OCI-LY7 (cell line): ENCODE data around the gene APOE. TPM values are rescaled to one million over a fixed set of nuclear protein-coding genes. Genes with fewer than 3 reads are reported as not detected.

Experiments used
- BruUV-seq: library from RNA; stranded (reverse); fragments of 400-500 nt; replicated peaks from 2 replicates; lab custom pipeline; 2021; lab: Mats Ljungman, UMichigan
- CTCF ChIA-PET: fragments of 300-600 bp; sonication (Branson Sonifier 250); formaldehyde crosslinking; loops from one replicate; lab custom pipeline; 2022; ENCODE audit warnings: antibody characterized with exemption; ENCODE audit not compliant: unreplicated experiment; lab: Charles Lee
- POLR2A ChIA-PET: fragments of 300-600 bp; sonication (Branson Sonifier 250); formaldehyde crosslinking; loops from one replicate; lab custom pipeline; 2022; ENCODE audit warnings: antibody characterized with exemption; lab: Charles Lee
- DNase-seq: peaks from one replicate; pipeline ENCODE4 v3.0.0-alpha.2; 2015; ENCODE audit warnings: low spot score
- H2AFZ ChIP-seq: fragments of 200-600 bp; sonication (generic), shearing (Covaris generic); 2 replicates; pipeline ENCODE4 v1.6.1; 2014; ENCODE audit warnings: mild to moderate bottlenecking, antibody characterized with exemption, low read length, moderate library complexity
- H3K27ac ChIP-seq: fragments of 200-600 bp; sonication (generic); 2 replicates; pipeline ENCODE4 v1.5.1; 2014; ENCODE audit warnings: mixed run types, low read depth, mild to moderate bottlenecking, moderate library complexity, low read length, inconsistent platforms; ENCODE audit not compliant: poor library complexity, severe bottlenecking
- H3K36me3 ChIP-seq: fragments of 200-600 bp; sonication (generic); 2 replicates; pipeline ENCODE4 v1.6.1; 2014; ENCODE audit warnings: mild to moderate bottlenecking, antibody characterized with exemption, low read length, moderate library complexity, mixed read lengths; ENCODE audit not compliant: insufficient read depth
- H3K4me1 ChIP-seq: fragments of 200-600 bp; sonication (generic); 2 replicates; pipeline ENCODE4 v1.5.1; 2014; ENCODE audit warnings: mild to moderate bottlenecking, low read length; ENCODE audit not compliant: insufficient read depth, poor library complexity, severe bottlenecking
- H3K4me2 ChIP-seq: fragments of 200-600 bp; sonication (generic); 2 replicates; pipeline ENCODE4 v1.6.1; 2014; ENCODE audit warnings: mild to moderate bottlenecking, low read length
- H3K4me3 ChIP-seq: fragments of 200-600 bp; sonication (generic); 2 replicates; pipeline ENCODE4 v1.5.1; 2014; ENCODE audit warnings: mild to moderate bottlenecking, low read depth, low read length; ENCODE audit not compliant: poor library complexity, severe bottlenecking
- H3K79me2 ChIP-seq: fragments of 200-600 bp; sonication (generic); 2 replicates; pipeline ENCODE4 v1.6.1; 2016; ENCODE audit warnings: low read depth, mild to moderate bottlenecking, low read length, moderate library complexity, mixed read lengths; ENCODE audit not compliant: insufficient read depth
- H3K9me2 ChIP-seq: fragments of 200-600 bp; sonication (generic); 2 replicates; pipeline ENCODE4 v1.6.1; 2016; ENCODE audit warnings: mild to moderate bottlenecking, low read length, mixed read lengths; ENCODE audit not compliant: insufficient read depth
- H3K9me3 ChIP-seq: fragments of 200-600 bp; sonication (generic); 2 replicates; pipeline ENCODE4 v1.6.1; 2014; ENCODE audit warnings: mild to moderate bottlenecking, mixed run types, low read length, mixed read lengths
- H4K20me1 ChIP-seq: fragments of 200-600 bp; sonication (generic); 2 replicates; pipeline ENCODE4 v1.6.1; 2014; ENCODE audit warnings: mild to moderate bottlenecking, antibody characterized with exemption, low read length, moderate library complexity, mixed read lengths; ENCODE audit not compliant: insufficient read depth
- EZH2phosphoT487 ChIP-seq: fragments of 200-600 bp; sonication (generic); IDR thresholded peaks from 2 replicates; pipeline ENCODE4 v1.6.1; 2018; ENCODE audit warnings: low read depth, borderline replicate concordance, mild to moderate bottlenecking, mixed run types, antibody characterized with exemption, low read length, moderate library complexity, mixed read lengths
- intact Hi-C: fragments of 100-400 bp; cut with micrococcal nuclease; formaldehyde crosslinking; loops from one replicate; pipeline ENCODE4 v1.10.0; 2022; ENCODE audit not compliant: unreplicated experiment
- total RNA-seq, 2 experiments: library from RNA; depleted of rRNA in 1 of 2; stranded (reverse); fragments of >200 nt in 1 of 2; shearing (Covaris generic) in 1 of 2; gene quantifications; 2 replicates each; pipeline ENCODE4 v1.2.3, GENCODE V29; 2014 to 2022
- TF ChIP-seq, protein P1 (sequence below): fragments of 200-600 bp; sonication (generic); conservative IDR thresholded peaks from 2 replicates; pipeline ENCODE4 v1.5.1; 2014; ENCODE audit warnings: mild to moderate bottlenecking, antibody characterized with exemption, low read length, moderate library complexity, mixed read lengths

The APOE gene
- total RNA-seq, 2 experiments from 2014 or later = 1.8 to 2.1 TPM

DNA sequence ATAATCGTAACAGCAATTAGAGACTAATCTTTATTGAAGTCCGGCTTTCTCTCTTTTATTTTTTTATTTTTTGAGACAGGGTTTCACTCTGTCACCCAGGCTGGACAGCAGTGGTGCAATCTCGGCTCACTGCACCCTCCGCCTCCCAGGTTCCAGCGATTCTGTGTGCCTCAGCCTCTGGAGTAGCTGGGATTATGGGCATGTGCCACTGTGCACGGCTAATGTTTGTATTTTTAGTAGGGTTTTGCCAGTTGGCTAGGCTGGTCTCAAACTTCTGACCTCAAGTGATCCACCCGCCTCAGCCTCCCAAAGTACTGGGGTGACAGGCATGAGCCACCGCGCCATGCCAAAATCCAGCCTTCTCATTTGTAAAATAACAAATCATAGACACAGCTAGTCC lies 44.0 kb downstream of the APOE start:
- CTCF ChIA-PET = no interaction called here
- TF ChIP-seq, protein P1, sequence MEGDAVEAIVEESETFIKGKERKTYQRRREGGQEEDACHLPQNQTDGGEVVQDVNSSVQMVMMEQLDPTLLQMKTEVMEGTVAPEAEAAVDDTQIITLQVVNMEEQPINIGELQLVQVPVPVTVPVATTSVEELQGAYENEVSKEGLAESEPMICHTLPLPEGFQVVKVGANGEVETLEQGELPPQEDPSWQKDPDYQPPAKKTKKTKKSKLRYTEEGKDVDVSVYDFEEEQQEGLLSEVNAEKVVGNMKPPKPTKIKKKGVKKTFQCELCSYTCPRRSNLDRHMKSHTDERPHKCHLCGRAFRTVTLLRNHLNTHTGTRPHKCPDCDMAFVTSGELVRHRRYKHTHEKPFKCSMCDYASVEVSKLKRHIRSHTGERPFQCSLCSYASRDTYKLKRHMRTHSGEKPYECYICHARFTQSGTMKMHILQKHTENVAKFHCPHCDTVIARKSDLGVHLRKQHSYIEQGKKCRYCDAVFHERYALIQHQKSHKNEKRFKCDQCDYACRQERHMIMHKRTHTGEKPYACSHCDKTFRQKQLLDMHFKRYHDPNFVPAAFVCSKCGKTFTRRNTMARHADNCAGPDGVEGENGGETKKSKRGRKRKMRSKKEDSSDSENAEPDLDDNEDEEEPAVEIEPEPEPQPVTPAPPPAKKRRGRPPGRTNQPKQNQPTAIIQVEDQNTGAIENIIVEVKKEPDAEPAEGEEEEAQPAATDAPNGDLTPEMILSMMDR = no peak
- Histone ChIP-seq H3K27ac (peak overlapping the region; percentile 24), H2AFZ (peak overlapping the region; percentile 50; the same call in 1 of the 2 replicates), H3K4me3 (no peak overlapping the region), H3K36me3 (no peaks in the 10 kb centered on the region), H3K4me2 (peak overlapping the region; percentile 49), H3K4me1 (peaks cover 33% of the 10 kb centered on the region), H4K20me1 (no peaks in the 10 kb centered on the region), H3K9me2 (no peaks in the 10 kb centered on the region), H3K79me2 (peaks cover 4% of the 10 kb centered on the region; the same call in 1 of the 2 replicates), H3K9me3 (no peaks in the 10 kb centered on the region)
- no peak for DNase-seq
- intact Hi-C loops = no loop called here
- POLR2A ChIA-PET = no interaction called here
- no TSS peak for BruUV-seq

DNA sequence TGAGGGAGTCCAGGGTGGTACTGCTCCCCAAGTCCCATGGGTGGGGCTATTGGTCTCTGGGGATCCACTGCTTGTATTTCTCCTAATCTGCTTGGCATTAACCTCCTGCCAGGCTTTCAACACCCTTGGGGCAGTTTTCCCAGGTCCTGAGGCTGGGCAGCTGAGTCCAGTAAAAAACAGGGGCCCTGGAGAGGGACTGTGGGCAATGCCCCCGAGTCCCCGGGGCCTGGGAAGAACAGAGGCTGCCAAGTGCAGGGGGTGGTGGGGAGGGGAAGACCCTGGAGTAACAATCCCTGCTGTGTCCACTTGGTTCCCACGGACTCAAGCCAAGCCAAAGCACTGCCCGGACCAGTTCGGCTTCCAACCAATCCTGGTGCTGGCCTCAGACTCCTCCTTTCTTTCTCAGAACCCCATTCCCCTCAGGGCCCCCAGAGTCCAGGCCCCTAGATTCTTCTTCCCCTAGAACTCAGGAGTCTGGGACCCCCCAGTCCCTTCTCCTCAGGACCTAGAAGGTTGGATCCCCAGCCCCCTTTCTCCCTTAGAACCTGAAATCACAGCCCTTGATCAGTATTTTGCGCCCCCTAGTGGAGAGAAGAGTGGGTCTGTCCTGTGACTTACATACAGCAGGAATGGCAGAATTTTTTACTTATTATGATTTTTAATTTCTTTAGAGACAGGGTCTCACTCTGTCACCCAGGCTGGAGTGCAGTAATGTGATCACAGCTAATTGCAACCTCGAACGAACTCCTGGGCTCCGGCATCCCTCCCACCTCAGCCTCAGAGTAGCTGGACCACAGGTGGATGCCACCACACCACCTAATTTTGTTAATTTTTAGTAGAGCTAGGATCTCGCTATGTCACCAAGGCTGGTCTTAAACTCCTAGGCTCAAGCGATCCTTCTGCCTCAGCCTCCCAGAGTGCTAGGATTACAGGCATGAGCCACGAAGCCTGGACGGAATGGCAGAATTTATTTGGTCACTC lies 45.9 kb downstream of the APOE start:
- Histone ChIP-seq H3K79me2 (peaks cover 21% of the 10 kb centered on the region), H3K4me2 (no peak overlapping the region), H3K4me1 (peaks cover 33% of the 10 kb centered on the region), H2AFZ (no peak overlapping the region), H4K20me1 (no peaks in the 10 kb centered on the region), H3K9me2 (no peaks in the 10 kb centered on the region), H3K4me3 (no peak overlapping the region), H3K27ac (no peak overlapping the region), H3K9me3 (no peaks in the 10 kb centered on the region), H3K36me3 (no peaks in the 10 kb centered on the region)
- no TSS peak for BruUV-seq
- TF ChIP-seq, protein P1 = peak; percentile 98
- no peak for TF ChIP-seq EZH2phosphoT487
- intact Hi-C loops = loop anchor here (2.0 kb wide), 2 partner anchors 41 to 49 kb away; no protein-coding TSS in a partner anchor
- POLR2A ChIA-PET = no interaction called here
- DNase-seq = peak; percentile 88
- CTCF ChIA-PET = no interaction called here

DNA sequence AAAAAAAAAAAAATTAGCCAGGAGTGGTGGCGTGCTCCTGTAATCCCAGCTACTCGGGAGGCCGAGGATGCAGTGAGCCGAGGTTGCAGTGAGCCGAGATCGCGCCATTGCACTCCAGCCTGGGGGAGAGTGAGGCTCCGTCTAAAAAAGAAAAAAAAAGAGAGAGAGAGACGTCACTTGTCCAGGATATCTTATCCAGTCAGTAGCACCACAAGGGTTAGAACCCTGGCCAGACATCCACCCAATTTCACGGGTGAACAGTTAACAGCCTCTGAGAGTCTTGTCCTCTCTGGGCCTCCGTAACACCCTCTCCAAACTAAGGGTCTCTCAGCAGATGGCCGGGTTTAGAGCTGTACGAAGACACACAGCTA lies 48.7 kb downstream of the APOE start:
- peaks cover 49% of the 10 kb centered on the region for H3K4me1 ChIP-seq
- peaks cover 6% of the 10 kb centered on the region; the same call in 1 of the 2 replicates for H3K36me3 ChIP-seq
- peak overlapping the region; percentile 80 for H3K4me2 ChIP-seq
- ChIA-PET POLR2A (interaction anchor here (0.6 kb wide), 1 partner anchor 81 kb away, joined by 3 read pairs; no protein-coding TSS in a partner anchor), CTCF (no interaction called here)
- TF ChIP-seq, protein P1 = no peak
- TF ChIP-seq EZH2phosphoT487 = no peak
- H3K9me2 ChIP-seq = no peaks in the 10 kb centered on the region
- no peaks in the 10 kb centered on the region for H3K9me3 ChIP-seq
- no TSS peak for BruUV-seq
- intact Hi-C loops = no loop called here
- peak overlapping the region; percentile 75 for H3K4me3 ChIP-seq
- H3K27ac ChIP-seq = peak overlapping the region; percentile 82
- peaks cover 49% of the 10 kb centered on the region for H3K79me2 ChIP-seq
- peak overlapping the region; percentile 61 for H2AFZ ChIP-seq
- H4K20me1 ChIP-seq = no peaks in the 10 kb centered on the region
- no peak for DNase-seq
